PC-9 (cell line): ENCODE data around the gene FYN.

ENCODE experiments used
- EZH2 ChIP-seq: fragments of 200-600 bp; sonication (generic); IDR thresholded peaks from 2 replicates; pipeline ENCODE4 v1.8.0; 2017; ENCODE audit warnings: antibody characterized with exemption, low read depth
- TF ChIP-seq, protein P1 (sequence below): fragments of 200-600 bp; sonication (generic); conservative IDR thresholded peaks from 2 replicates; pipeline ENCODE4 v1.6.1; 2017; ENCODE audit warnings: mixed run types, antibody characterized with exemption, mild to moderate bottlenecking, moderate library complexity

DNA sequence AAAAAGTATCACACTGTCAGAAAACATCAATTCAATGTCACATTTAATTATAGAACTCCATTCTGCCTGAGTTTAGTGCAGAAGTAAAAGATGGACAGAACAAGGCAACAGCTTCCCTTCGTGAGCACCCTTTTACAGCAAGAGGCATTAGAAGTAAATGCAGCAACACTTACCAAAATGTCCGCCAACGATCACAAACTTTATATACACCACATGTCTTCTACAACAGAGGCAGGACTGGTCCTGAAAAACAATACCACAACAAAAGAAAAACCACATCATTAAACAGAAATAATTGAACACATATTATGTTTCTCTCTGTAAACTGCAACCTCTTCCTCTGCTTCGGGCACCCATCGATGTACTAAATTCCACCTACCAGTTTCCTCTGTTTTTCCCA, 92.9 kb downstream of the FYN start:
- TF ChIP-seq EZH2, result no peak
- TF ChIP-seq, protein P1, sequence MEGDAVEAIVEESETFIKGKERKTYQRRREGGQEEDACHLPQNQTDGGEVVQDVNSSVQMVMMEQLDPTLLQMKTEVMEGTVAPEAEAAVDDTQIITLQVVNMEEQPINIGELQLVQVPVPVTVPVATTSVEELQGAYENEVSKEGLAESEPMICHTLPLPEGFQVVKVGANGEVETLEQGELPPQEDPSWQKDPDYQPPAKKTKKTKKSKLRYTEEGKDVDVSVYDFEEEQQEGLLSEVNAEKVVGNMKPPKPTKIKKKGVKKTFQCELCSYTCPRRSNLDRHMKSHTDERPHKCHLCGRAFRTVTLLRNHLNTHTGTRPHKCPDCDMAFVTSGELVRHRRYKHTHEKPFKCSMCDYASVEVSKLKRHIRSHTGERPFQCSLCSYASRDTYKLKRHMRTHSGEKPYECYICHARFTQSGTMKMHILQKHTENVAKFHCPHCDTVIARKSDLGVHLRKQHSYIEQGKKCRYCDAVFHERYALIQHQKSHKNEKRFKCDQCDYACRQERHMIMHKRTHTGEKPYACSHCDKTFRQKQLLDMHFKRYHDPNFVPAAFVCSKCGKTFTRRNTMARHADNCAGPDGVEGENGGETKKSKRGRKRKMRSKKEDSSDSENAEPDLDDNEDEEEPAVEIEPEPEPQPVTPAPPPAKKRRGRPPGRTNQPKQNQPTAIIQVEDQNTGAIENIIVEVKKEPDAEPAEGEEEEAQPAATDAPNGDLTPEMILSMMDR, result no peak
